Measurements from ENCODE around the gene ASB10.

Gene ASB10

DNA sequence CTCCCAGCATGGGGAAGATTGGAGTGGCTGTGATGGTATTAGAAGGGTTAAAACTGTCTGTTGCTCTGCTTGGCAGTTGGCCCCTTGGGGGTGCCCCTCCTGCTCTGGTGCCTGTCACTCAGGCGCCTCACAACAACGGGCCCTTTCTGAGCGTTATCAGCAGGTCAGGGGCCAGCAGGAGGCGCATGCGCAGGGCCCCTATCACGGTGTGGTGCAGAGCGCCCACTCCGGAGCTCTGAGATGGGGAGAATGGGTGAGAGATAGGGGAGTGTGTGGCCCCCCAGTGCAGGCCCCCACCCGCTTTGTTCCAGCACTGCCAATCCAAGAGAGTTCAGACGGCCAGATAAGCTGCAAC is 44.4 kb downstream of the ASB10 start:
- Histone ChIP-seq H3K4me3 (ENCODE audit: insufficient read length, low read depth) (no peak overlapping the region), H3K9ac (ENCODE audit: insufficient read length, low read depth) (no peak overlapping the region), H3K4me1 (ENCODE audit: insufficient read depth, insufficient read length) (peaks cover 35% of the 10 kb centered on the region), H3K27me3 (ENCODE audit: insufficient read depth, insufficient read length) (no peaks in the 10 kb centered on the region), H3K9me3 (ENCODE audit: insufficient read depth, low read length) (no peaks in the 10 kb centered on the region), H3K36me3 (ENCODE audit: insufficient read depth, insufficient read length, low read length) (peaks cover 66% of the 10 kb centered on the region)
- DNase-seq (ENCODE audit: low read depth, low spot score), result no peak
- TF ChIP-seq SUZ12 (IDR thresholded peaks at IDR 0.05; ENCODE audit: extremely low read depth, insufficient read depth, insufficient read length), result no peak
- TF ChIP-seq ZNF274 (IDR thresholded peaks at IDR 0.05; ENCODE audit: low read depth, low read length), result no peak
- no peak for TF ChIP-seq YY1 (IDR thresholded peaks at IDR 0.05; ENCODE audit: insufficient read depth, insufficient read length)

DNA sequence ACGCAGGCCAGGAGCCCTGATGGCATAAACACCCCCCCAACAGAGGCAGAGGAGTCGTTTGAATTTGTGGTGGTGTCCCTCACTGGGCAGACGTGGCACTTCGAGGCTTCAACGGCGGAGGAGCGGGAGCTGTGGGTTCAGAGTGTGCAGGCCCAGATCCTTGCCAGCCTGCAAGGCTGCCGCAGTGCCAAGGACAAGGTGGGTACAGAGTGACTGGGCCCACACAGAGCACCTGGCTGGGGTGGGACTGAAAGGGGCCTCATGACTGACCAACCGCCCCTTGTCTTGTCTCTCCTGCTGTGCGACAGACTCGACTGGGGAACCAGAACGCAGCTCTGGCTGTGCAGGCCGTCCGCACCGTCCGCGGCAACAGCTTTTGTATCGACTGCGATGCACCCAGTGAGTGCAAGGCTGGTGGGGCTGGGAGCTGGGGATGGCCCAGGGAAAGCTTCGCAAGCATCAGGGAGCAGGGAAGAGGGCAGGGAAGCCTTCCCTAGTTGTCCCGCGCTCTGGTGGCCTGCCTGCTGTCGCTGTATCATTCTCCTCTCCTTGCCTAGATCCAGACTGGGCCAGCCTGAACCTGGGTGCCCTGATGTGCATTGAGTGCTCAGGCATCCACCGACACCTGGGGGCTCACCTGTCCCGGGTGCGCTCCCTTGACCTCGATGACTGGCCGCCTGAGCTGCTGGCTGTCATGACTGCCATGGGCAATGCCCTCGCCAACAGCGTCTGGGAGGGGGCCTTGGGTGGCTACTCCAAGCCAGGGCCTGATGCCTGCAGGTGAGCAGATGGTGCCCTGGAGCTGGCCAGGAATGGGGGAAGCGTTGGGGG is 45.0 kb downstream of the ASB10 start:
- H3K4me1 ChIP-seq (ENCODE audit: insufficient read depth, insufficient read length), result peaks cover 40% of the 10 kb centered on the region
- no peak for DNase-seq (ENCODE audit: low read depth, low spot score)
- no peak overlapping the region for H3K4me3 ChIP-seq (ENCODE audit: insufficient read length, low read depth)
- no peaks in the 10 kb centered on the region for H3K27me3 ChIP-seq (ENCODE audit: insufficient read depth, insufficient read length)
- peaks cover 69% of the 10 kb centered on the region for H3K36me3 ChIP-seq (ENCODE audit: insufficient read depth, insufficient read length, low read length)
- peak overlapping the region; percentile 32 for H3K9ac ChIP-seq (ENCODE audit: insufficient read length, low read depth)
- H3K9me3 ChIP-seq (ENCODE audit: insufficient read depth, low read length), result no peaks in the 10 kb centered on the region
- TF ChIP-seq YY1 (IDR thresholded peaks at IDR 0.05; ENCODE audit: insufficient read depth, insufficient read length), result no peak
- no peak for TF ChIP-seq SUZ12 (IDR thresholded peaks at IDR 0.05; ENCODE audit: extremely low read depth, insufficient read depth, insufficient read length)
- no peak for TF ChIP-seq ZNF274 (IDR thresholded peaks at IDR 0.05; ENCODE audit: low read depth, low read length)

DNA sequence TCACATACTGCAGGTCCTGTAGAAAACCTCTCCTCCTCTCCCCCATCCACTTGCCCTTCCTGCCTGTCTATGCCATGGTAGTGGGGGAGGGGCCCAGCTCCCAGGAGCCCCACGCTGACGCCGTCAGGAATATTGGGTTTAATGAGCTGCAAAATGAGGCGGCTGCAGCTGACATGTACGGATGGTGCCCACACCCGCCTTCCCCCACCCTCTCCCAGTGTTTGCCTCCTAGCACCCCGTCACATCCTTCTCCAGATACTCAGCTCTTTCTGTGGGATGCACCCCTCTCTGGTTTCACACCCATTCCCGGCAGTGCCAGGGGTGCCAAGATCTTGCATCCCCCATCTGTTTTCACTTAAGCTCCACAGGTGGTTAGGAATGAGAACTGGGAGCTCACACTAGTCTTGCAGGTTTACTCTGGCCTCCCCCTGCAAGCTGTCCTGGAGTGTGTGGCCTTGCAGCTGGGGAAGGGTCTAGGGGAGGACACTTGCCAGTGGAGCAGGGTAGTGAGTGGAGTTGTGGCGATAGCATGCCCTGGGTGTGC is 45.7 kb downstream of the ASB10 start:
- no peak overlapping the region for H3K4me3 ChIP-seq (ENCODE audit: insufficient read length, low read depth)
- H3K9ac ChIP-seq (ENCODE audit: insufficient read length, low read depth), result no peak overlapping the region
- H3K9me3 ChIP-seq (ENCODE audit: insufficient read depth, low read length), result no peaks in the 10 kb centered on the region
- H3K4me1 ChIP-seq (ENCODE audit: insufficient read depth, insufficient read length), result peaks cover 43% of the 10 kb centered on the region
- TF ChIP-seq SUZ12 (IDR thresholded peaks at IDR 0.05; ENCODE audit: extremely low read depth, insufficient read depth, insufficient read length) (no peak), ZNF274 (IDR thresholded peaks at IDR 0.05; ENCODE audit: low read depth, low read length) (no peak), YY1 (IDR thresholded peaks at IDR 0.05; ENCODE audit: insufficient read depth, insufficient read length) (no peak)
- no peak for DNase-seq (ENCODE audit: low read depth, low spot score)
- peaks cover 70% of the 10 kb centered on the region for H3K36me3 ChIP-seq (ENCODE audit: insufficient read depth, insufficient read length, low read length)
- no peaks in the 10 kb centered on the region for H3K27me3 ChIP-seq (ENCODE audit: insufficient read depth, insufficient read length)

DNA sequence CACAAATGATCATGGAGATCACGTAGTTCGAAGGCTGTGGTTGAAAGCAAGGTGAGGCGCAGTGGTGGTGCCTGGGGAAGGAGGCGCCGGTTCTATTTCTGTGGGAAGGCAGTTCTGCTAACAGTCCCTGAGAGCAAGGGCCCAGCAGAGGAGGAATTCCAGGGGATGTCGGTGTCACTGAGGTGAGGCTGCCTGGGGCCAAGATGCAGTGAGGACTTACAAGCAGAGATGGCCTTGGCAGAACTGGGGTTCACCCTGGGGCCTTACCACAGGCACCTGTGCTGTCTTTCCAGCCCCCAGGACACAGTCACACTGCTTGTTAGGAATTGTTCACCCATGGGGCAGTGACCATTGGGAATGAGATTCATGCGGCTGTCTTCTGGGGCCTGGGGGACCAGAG is 46.2 kb downstream of the ASB10 start:
- Histone ChIP-seq H3K9me3 (ENCODE audit: insufficient read depth, low read length) (no peaks in the 10 kb centered on the region), H3K27me3 (ENCODE audit: insufficient read depth, insufficient read length) (no peaks in the 10 kb centered on the region), H3K36me3 (ENCODE audit: insufficient read depth, insufficient read length, low read length) (peaks cover 76% of the 10 kb centered on the region), H3K9ac (ENCODE audit: insufficient read length, low read depth) (no peak overlapping the region), H3K4me1 (ENCODE audit: insufficient read depth, insufficient read length) (peaks cover 43% of the 10 kb centered on the region), H3K4me3 (ENCODE audit: insufficient read length, low read depth) (no peak overlapping the region)
- DNase-seq (ENCODE audit: low read depth, low spot score), result no peak
- TF ChIP-seq SUZ12 (IDR thresholded peaks at IDR 0.05; ENCODE audit: extremely low read depth, insufficient read depth, insufficient read length), result no peak
- TF ChIP-seq ZNF274 (IDR thresholded peaks at IDR 0.05; ENCODE audit: low read depth, low read length), result no peak

GRCh38 chr7:151139791-151140190 is 47.3 kb downstream of the ASB10 start:
- Histone ChIP-seq H3K4me1 (ENCODE audit: insufficient read depth, insufficient read length) (peaks cover 43% of the 10 kb centered on the region), H3K27me3 (ENCODE audit: insufficient read depth, insufficient read length) (no peaks in the 10 kb centered on the region), H3K9me3 (ENCODE audit: insufficient read depth, low read length) (no peaks in the 10 kb centered on the region), H3K4me3 (ENCODE audit: insufficient read length, low read depth) (no peak overlapping the region), H3K36me3 (ENCODE audit: insufficient read depth, insufficient read length, low read length) (peaks cover 80% of the 10 kb centered on the region), H3K9ac (ENCODE audit: insufficient read length, low read depth) (peak overlapping the region; percentile 10)
- TF ChIP-seq ZNF274 (IDR thresholded peaks at IDR 0.05; ENCODE audit: low read depth, low read length), result no peak
- TF ChIP-seq YY1 (IDR thresholded peaks at IDR 0.05; ENCODE audit: insufficient read depth, insufficient read length), result no peak
- TF ChIP-seq SUZ12 (IDR thresholded peaks at IDR 0.05; ENCODE audit: extremely low read depth, insufficient read depth, insufficient read length), result no peak
- DNase-seq (ENCODE audit: low read depth, low spot score), result no peak

GRCh38 chr7:151139071-151139790 is 47.8 kb downstream of the ASB10 start:
- TF ChIP-seq ZNF274 (IDR thresholded peaks at IDR 0.05; ENCODE audit: low read depth, low read length) (no peak), YY1 (IDR thresholded peaks at IDR 0.05; ENCODE audit: insufficient read depth, insufficient read length) (no peak), SUZ12 (IDR thresholded peaks at IDR 0.05; ENCODE audit: extremely low read depth, insufficient read depth, insufficient read length) (no peak)
- Histone ChIP-seq H3K9me3 (ENCODE audit: insufficient read depth, low read length) (no peaks in the 10 kb centered on the region), H3K4me3 (ENCODE audit: insufficient read length, low read depth) (no peak overlapping the region), H3K36me3 (ENCODE audit: insufficient read depth, insufficient read length, low read length) (peaks cover 83% of the 10 kb centered on the region), H3K9ac (ENCODE audit: insufficient read length, low read depth) (peak overlapping the region; percentile 10), H3K4me1 (ENCODE audit: insufficient read depth, insufficient read length) (peaks cover 43% of the 10 kb centered on the region), H3K27me3 (ENCODE audit: insufficient read depth, insufficient read length) (no peaks in the 10 kb centered on the region)
- DNase-seq (ENCODE audit: low read depth, low spot score), result no peak

Data from NT2/D1 (cell line).